SK-N-SH (cell line): Measurements from ENCODE around the gene MFNG.
"Not testable (repeated sequence)": the region's sequence is repeated elsewhere in the genome, so short reads cannot be mapped to it uniquely, and the experiment has no call there.

Source experiments
- CTCF ChIP-seq: fragments of 200-600 bp; sonication (generic); IDR thresholded peaks from 2 replicates; pipeline ENCODE4 v1.6.1; 2017; ENCODE audit warnings: antibody characterized with exemption, mild to moderate bottlenecking, moderate library complexity
- FOXJ3 ChIP-seq: sonication (generic); formaldehyde crosslinking; IDR thresholded peaks from 2 replicates; pipeline ENCODE4 v1.5.1; 2020; ENCODE audit warnings: mild to moderate bottlenecking, missing genetic modification reagents
- POLR2AphosphoS5 ChIP-seq: IDR thresholded peaks from 2 replicates; pipeline ENCODE4 v1.6.1; 2012; ENCODE audit warnings: low read depth, low read length
- REST ChIP-seq: IDR thresholded peaks from 2 replicates; pipeline ENCODE4 v1.6.1; 2012; ENCODE audit warnings: mild to moderate bottlenecking, low read depth, low read length, moderate library complexity
- SIN3A ChIP-seq: IDR thresholded peaks from 2 replicates; pipeline ENCODE4 v1.6.1; 2012; ENCODE audit warnings: low read depth, mild to moderate bottlenecking, low read length, moderate library complexity, borderline replicate concordance

GRCh38 chr22:37527081-37527752 is 41.0 kb upstream of the MFNG start:
- TF ChIP-seq SIN3A; FOXJ3 (CRISPR knock-in tag); REST; POLR2AphosphoS5; CTCF: not testable (repeated sequence)
